ENCODE results near the gene LSR. TPM values are rescaled to one million over a fixed set of nuclear protein-coding genes. Genes with fewer than 3 reads are reported as not detected.

LSR gene, protein sequence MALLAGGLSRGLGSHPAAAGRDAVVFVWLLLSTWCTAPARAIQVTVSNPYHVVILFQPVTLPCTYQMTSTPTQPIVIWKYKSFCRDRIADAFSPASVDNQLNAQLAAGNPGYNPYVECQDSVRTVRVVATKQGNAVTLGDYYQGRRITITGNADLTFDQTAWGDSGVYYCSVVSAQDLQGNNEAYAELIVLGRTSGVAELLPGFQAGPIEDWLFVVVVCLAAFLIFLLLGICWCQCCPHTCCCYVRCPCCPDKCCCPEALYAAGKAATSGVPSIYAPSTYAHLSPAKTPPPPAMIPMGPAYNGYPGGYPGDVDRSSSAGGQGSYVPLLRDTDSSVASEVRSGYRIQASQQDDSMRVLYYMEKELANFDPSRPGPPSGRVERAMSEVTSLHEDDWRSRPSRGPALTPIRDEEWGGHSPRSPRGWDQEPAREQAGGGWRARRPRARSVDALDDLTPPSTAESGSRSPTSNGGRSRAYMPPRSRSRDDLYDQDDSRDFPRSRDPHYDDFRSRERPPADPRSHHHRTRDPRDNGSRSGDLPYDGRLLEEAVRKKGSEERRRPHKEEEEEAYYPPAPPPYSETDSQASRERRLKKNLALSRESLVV
- polyA plus RNA-seq (2014; cell fraction: cytosol; rRNA removed) = 1.1 and 1.5 TPM in 2 replicates
- polyA plus RNA-seq (2014; cell fraction: nucleus; rRNA removed) = 0.12 and 0.30 TPM in 2 replicates

DNA sequence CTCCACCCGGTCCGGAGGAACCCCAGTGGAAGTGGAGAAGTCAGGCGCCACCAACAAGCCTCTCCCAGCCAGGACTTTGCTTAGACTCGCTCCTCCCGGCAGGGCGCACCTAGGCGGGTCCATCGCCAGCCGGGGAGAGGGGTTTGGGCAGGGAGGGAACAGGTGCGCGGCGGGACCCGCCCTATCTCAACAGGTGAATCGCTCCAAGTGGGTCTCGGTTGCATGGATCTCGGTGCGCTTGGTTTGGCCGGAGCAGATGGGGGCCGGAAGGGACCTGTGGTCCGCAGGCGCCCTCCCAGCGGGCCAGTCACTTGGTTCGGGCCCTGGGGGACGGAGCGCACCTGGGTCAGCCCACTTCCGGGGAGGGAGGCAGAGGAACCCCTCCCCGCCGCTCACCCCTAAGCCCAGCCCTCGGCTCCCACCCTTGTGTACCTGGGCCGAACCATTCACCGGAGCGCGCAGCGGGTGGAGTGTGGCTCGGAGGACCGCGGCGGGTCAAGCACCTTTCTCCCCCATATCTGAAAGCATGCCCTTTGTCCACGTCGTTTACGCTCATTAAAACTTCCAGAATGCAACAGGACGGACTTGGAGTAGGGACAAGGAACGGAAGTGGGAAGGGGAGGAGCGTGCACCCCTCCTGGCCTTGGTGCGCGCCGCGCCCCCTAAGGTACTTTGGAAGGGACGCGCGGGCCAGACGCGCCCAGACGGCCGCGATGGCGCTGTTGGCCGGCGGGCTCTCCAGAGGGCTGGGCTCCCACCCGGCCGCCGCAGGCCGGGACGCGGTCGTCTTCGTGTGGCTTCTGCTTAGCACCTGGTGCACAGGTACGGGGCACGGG is at the start of gene LSR:
LSR (plus strand) TSS at position 693 of the 836 bp plus-strand sequence; CDS start at position 714, 21 bp downstream.
- no peak for DNase-seq (ENCODE audit: low spot score)

- no peak for DNase-seq (ENCODE audit: low spot score)
Observed at GRCh38 chr19:35199481-35199880, 49.3 kb upstream of the LSR start.

DNA sequence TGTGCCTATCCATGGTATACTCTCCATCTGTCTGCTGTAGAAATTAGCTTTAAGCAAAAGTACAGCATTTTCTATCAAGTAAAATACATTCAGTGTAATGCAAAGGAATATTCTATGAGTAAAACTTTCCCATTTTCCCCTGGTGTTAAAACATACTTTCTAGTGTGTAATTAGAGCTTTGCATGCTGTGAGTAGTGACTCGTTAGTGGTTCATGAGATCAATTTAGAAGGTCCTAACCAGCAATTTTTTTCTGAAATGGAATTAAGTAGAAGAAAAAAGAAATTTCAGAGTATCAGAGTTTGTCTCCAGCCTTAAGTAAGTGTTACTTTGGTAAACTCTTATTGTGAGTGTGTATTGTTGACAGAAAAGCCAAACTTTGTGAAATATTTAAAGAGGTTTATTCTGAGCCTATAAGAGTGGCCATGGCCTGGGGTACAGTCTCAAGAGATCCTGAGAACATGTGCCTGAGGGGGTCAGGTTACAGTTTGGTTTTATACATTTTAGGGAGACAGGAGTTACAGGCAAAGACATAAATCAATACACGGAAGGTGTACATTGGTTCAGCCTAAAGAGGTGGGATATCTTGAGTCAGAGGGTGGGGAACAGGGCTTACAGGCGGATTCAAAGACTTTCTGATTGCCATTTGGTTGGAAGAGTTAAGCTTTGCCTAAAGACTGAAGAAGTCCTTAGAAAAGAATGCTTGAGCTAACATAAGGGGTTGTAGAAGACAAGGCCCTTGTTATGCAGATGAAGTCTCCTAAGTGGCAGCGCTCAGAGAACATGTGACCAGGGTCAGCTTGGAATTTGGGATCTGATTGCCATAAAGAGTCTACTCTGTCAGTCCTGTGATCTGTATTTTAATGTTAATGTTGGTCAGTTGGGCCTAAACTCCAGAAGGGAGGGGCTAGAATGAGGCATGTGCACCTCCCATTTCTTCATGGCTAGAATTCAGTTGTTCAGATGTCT is 45.8 kb upstream of the LSR start:
- no peak for DNase-seq (ENCODE audit: low spot score)

DNA sequence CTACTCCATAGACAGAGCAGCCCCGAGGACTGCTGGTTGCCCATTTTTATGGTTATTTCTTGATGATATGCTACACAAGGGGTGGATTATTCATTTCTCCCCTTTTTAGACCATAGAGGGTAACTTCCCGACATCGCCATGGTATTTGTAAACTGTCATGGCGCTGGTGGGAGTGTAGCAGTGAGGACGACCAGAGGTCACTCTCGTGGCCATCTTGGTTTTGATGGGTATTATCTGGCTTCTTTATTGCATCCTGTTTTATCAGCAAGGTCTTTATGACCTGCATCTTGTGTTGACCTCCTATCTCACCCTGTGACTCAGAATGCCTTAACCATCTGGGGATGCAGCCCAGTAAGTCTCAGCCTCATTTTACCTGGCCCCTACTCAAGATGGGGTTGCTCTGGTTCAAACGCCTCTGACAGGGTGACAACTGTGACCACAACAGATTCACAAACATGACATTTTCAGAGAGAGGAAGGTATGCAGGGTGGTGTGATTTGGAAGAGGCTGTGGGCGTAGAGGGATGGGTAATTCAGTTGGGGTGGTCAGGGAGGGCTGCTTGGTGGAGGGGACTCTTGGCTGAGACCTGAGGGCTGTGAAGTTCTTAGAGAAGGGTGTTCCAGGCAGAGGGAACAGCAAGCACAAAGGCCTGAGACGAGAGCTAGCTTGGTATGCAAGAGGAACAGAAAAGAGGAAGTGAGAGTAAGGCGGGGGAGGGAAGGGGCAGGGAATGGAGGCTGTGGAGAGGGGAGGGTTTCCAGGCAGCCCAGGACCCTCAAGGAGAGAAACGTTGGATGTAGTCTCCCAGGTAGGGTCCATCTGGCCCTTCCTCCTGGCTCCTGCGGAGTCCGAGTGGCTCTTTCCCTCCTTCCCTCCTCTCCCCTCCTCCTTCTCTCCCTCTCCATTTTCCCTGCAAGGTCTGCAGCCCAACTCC is 43.7 kb upstream of the LSR start:
- no peak for DNase-seq (ENCODE audit: low spot score)

GRCh38 chr19:35205733-35206323 is 43.0 kb upstream of the LSR start:
- no peak for DNase-seq (ENCODE audit: low spot score)

- DNase-seq (ENCODE audit: low spot score) = no peak
Observed at GRCh38 chr19:35206379-35206778, 42.4 kb upstream of the LSR start.

- DNase-seq (ENCODE audit: low spot score) = no peak
Observed at GRCh38 chr19:35206855-35207254, 41.9 kb upstream of the LSR start.

GRCh38 chr19:35207391-35207871 is 41.4 kb upstream of the LSR start:
- DNase-seq (ENCODE audit: low spot score) = no peak

DNA sequence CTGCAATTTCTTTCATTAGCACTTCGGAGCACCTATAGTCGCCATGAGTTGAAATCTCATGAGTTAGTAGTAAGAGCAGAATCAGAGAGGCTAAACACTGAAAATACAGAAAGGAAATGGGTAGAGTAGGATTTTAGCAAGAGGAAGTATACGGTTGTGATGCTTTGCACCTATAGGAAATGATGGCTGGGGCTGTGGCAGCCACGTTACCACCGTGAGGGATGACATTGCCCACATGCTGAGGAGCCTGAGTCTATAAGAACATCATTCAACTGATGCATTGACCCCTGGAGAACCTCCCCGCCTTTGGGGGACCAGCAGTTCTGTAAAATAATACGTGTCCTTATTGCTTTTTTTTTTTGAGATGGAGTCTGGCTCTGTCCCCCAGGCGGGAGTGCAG is 40.7 kb upstream of the LSR start:
- DNase-seq (ENCODE audit: low spot score) = no peak

DNA sequence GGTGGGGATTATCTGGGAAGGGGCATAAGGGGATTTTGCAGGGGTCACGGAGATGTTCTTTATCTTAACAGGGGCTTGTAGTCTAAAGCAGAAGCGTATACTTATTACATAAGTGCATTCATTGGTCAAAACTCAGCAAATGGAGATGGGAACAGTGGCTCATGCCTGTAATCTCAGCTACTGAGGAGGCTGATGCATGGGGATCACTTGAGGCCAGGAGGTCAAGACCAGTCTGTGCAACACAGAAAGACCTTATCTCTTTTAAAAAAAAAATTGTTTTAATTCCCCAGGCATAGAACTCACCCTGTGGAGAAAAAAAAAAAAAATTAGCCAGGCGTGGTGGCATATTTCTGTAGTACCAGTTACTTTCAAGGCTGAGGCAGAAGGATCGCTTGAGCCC is 39.2 kb upstream of the LSR start:
- no peak for DNase-seq (ENCODE audit: low spot score)

- DNase-seq (ENCODE audit: low spot score) = no peak
Observed at GRCh38 chr19:35211545-35212230, 37.1 kb upstream of the LSR start.

GRCh38 chr19:35212241-35212640 is 36.6 kb upstream of the LSR start:
- DNase-seq (ENCODE audit: low spot score) = no peak

GRCh38 chr19:35213663-35214632 is 34.9 kb upstream of the LSR start:
- peak; percentile 3 for DNase-seq (ENCODE audit: low spot score)

DNA sequence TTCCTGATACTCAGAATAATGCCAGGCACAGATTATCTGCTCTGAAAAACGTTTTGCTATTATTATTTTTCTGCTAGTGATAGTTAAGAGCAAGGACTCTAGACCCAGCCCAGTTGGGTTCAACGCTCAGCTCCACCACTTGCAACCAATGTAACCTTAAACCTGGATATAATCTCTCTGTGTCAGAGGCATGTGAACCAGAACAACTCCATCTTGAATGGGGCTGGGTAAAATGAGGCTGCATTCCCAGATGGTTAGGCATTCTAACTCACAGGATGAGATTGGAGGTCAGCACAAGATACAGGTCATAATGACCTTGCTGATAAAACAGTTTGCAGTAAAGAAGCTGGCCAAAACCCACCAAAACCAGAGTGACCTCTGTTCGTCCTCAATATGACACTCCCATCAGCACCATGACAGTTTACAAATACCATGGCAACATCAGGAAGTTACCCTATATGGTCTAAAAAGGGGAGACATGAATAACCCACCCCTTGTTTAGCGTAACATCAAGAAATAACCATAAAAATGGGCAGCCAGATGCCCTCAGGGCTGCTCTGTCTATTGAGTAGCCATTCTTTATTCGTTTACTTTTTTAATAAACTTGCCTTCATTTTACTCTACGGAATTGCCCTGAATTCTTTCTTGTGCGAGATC is 33.9 kb upstream of the LSR start:
- DNase-seq (ENCODE audit: low spot score) = no peak

DNA sequence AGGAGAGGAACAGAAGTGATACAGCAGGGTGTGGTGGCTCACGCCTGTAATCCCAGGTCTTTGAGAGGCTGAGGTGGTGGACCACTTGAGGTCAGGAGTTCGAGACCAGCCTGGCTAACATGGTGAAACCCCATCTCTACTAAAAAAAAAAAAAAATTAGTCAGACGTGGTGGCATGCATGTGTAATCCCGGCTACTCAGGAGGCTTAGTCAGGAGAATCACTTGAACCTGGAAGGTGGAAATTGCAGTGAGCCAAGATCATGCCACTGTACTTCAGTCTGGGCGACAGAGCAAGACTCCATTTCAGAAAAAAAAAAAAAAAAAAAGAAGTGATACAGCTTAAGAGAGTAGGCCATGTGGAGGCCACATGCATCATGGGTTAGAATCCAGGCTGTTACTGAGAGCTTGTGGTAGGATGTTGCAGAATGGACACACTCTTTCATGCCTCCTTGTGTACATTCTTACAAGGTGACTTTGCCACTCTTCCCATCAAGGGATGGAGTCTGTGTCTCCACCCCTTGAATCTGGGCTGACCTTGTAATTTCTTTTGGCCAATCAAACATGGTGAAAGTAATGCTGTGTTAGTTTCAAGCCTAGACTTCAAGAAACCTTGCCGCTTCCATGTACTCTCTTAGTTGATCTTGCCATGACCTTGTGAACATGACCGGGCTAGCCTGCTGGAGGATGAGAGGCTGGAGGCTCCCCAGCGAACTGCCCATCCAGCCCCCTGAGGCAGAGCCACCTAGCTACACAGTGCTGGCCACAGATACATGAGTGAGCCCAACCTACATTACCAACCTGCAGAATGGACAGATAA is 32.6 kb upstream of the LSR start:
- DNase-seq (ENCODE audit: low spot score) = no peak
